Panc1 (cell line): Measurements from ENCODE around the gene ATP1B3. TPM values are rescaled to one million over a fixed set of nuclear protein-coding genes. Genes with fewer than 3 reads are reported as not detected.

Source experiments
- ATAC-seq: fragments of 200-7000 bp; cut with Tn5 transposase; 2 replicates; pipeline ENCODE4 v1.9.1; 2020; ENCODE audit warnings: mild to moderate bottlenecking, moderate library complexity
- BruUV-seq: library from RNA; stranded (reverse); fragments of 400-500 nt; replicated peaks from 2 replicates; lab custom pipeline; 2021; lab: Mats Ljungman, UMichigan
- CTCF ChIA-PET: fragments of 300-600 bp; sonication (Branson Sonifier 250); formaldehyde crosslinking; loops from one replicate; lab custom pipeline; 2022; ENCODE audit warnings: antibody characterized with exemption; lab: Charles Lee
- POLR2A ChIA-PET: fragments of 300-600 bp; sonication (Branson Sonifier 250); formaldehyde crosslinking; loops from one replicate; lab custom pipeline; 2022; ENCODE audit warnings: antibody characterized with exemption; lab: Charles Lee
- DNase-seq: peaks from one replicate; pipeline ENCODE4 v3.0.0-alpha.2; 2010; ENCODE audit warnings: low read depth, low spot score
- H3K27ac ChIP-seq: 2 replicates; pipeline ENCODE4 v1.5.1; 2011; ENCODE audit warnings: mild to moderate bottlenecking, low read length, inconsistent platforms
- H3K27me3 ChIP-seq: fragments of 200-500 bp; sonication (Bioruptor generic); 2 replicates; pipeline ENCODE4 v1.6.0; 2014; ENCODE audit warnings: low read length, inconsistent platforms; ENCODE audit not compliant: control insufficient read depth, insufficient read depth
- H3K36me3 ChIP-seq: fragments of 200-500 bp; sonication (Bioruptor generic); 2 replicates; pipeline ENCODE4 v1.5.1; 2014; ENCODE audit warnings: inconsistent platforms, mild to moderate bottlenecking, low read length, moderate library complexity; ENCODE audit not compliant: control insufficient read depth, insufficient read depth
- H3K4me1 ChIP-seq: 2 replicates; pipeline ENCODE4 v1.5.1; 2011; ENCODE audit warnings: inconsistent platforms, mild to moderate bottlenecking, low read length, moderate library complexity; ENCODE audit not compliant: control insufficient read depth, insufficient read depth
- H3K4me3 ChIP-seq, 2 experiments: 2 replicates each; pipeline ENCODE4 v1.5.1; 2011 to 2012; ENCODE audit warnings: low read depth in 2 of 2, low read length in 2 of 2, mild to moderate bottlenecking in 2 of 2, inconsistent platforms in 1 of 2, moderate library complexity in 1 of 2
- H3K9me3 ChIP-seq: fragments of 200-500 bp; sonication (Bioruptor generic); 2 replicates; pipeline ENCODE4 v1.5.1; 2014; ENCODE audit warnings: low read depth, mild to moderate bottlenecking, inconsistent platforms, low read length, moderate library complexity; ENCODE audit not compliant: control insufficient read depth, insufficient read depth
- CTCF ChIP-seq: fragments of 450-650 bp; IDR thresholded peaks from 2 replicates; pipeline ENCODE4 v1.5.1; 2017; ENCODE audit warnings: mild to moderate bottlenecking
- POLR2AphosphoS5 ChIP-seq: IDR thresholded peaks from 2 replicates; pipeline ENCODE4 v1.6.1; 2012; ENCODE audit warnings: mild to moderate bottlenecking, low read depth, low read length, moderate library complexity
- SIN3A ChIP-seq: IDR thresholded peaks from 2 replicates; pipeline ENCODE4 v1.6.1; 2012; ENCODE audit warnings: low read depth, mild to moderate bottlenecking, low read length, moderate library complexity, borderline replicate concordance; ENCODE audit not compliant: insufficient read depth
- TCF7L2 ChIP-seq: IDR thresholded peaks from 2 replicates; pipeline ENCODE4 v1.6.1; 2011; ENCODE audit warnings: mild to moderate bottlenecking, low read depth, low read length, inconsistent platforms
- in situ Hi-C: cut with HindIII; loops from 2 replicates; pipeline ENCODE4 v1.10.0; 2016; ENCODE audit warnings: low sequenced_read_pairs, low pct_unique_long_range_greater_than_20kb
- intact Hi-C: fragments of 100-400 bp; cut with micrococcal nuclease; formaldehyde crosslinking; loops from one replicate; pipeline ENCODE4 v1.10.0; 2022; ENCODE audit not compliant: unreplicated experiment
- total RNA-seq: library from RNA; stranded (reverse); gene quantifications from one replicate; pipeline ENCODE4 v1.2.1, GENCODE V29; 2021; ENCODE audit not compliant: unreplicated experiment
- TF ChIP-seq, protein P1 (sequence below), 2 experiments: IDR thresholded peaks; 2 replicates each; pipeline ENCODE4 v1.6.1; 2011 to 2012; ENCODE audit warnings: low read depth in 2 of 2, control low read depth in 1 of 2, low read length in 1 of 2, mild to moderate bottlenecking in 1 of 2, moderate library complexity in 1 of 2; ENCODE audit not compliant: insufficient read depth in 1 of 2

The ATP1B3 gene
- total RNA-seq, 1 experiment from 2014 or later, result 201 TPM

- intact Hi-C loops, result no loop called here
- POLR2A ChIA-PET, result interaction anchor here (0.7 kb wide), 1 partner anchor 18 kb away, joined by 3 read pairs; no protein-coding TSS in a partner anchor
- Histone ChIP-seq H3K36me3 (no peaks in the 10 kb centered on the region), H3K4me3 (no peak overlapping the region), H3K4me1 (no peaks in the 10 kb centered on the region), H3K27me3 (0 out of 2 replicates have a peak, but pooled peaks cover 2% of the 10 kb centered on the region), H3K27ac (no peak overlapping the region), H3K9me3 (no peaks in the 10 kb centered on the region)
- TF ChIP-seq, protein P1, sequence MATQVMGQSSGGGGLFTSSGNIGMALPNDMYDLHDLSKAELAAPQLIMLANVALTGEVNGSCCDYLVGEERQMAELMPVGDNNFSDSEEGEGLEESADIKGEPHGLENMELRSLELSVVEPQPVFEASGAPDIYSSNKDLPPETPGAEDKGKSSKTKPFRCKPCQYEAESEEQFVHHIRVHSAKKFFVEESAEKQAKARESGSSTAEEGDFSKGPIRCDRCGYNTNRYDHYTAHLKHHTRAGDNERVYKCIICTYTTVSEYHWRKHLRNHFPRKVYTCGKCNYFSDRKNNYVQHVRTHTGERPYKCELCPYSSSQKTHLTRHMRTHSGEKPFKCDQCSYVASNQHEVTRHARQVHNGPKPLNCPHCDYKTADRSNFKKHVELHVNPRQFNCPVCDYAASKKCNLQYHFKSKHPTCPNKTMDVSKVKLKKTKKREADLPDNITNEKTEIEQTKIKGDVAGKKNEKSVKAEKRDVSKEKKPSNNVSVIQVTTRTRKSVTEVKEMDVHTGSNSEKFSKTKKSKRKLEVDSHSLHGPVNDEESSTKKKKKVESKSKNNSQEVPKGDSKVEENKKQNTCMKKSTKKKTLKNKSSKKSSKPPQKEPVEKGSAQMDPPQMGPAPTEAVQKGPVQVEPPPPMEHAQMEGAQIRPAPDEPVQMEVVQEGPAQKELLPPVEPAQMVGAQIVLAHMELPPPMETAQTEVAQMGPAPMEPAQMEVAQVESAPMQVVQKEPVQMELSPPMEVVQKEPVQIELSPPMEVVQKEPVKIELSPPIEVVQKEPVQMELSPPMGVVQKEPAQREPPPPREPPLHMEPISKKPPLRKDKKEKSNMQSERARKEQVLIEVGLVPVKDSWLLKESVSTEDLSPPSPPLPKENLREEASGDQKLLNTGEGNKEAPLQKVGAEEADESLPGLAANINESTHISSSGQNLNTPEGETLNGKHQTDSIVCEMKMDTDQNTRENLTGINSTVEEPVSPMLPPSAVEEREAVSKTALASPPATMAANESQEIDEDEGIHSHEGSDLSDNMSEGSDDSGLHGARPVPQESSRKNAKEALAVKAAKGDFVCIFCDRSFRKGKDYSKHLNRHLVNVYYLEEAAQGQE (IDR thresholded peaks at IDR 0.05; ENCODE audit: insufficient read depth in 1 of 2, low read depth in 2 of 2, low read length in 1 of 2), result no peak
- TF ChIP-seq SIN3A, result no peak
- no peak for TF ChIP-seq CTCF
- no peak for TF ChIP-seq POLR2AphosphoS5
- no peak for TF ChIP-seq TCF7L2
- ATAC-seq (no peak), DNase-seq (no peak)
- no TSS peak for BruUV-seq
- in situ Hi-C loops, result no loop called here
- CTCF ChIA-PET, result no interaction called here
These were observed 18.1 kb upstream of the ATP1B3 start for GRCh38 chr3:141858312-141858711.

DNA sequence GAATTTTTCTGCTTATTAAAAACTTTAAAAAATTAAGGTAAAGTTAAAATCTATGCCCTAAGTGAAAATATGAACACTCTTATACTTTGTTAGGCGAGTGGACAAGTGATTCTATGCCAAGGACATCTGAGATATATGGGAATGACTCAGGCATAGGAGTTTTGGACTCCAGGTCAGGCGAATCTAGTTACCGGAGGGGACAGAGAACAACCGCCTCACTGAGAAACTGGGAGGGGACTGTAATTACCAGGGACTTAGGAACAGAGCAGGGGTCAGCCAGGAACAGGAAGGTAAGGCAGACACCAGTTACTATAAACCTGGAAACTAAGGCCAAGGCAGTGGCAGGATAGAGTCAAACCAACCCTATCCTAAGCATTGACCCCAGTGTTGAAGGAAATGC, 16.8 kb upstream of the ATP1B3 start:
- no peaks in the 10 kb centered on the region for H3K9me3 ChIP-seq
- H3K27ac ChIP-seq, result no peak overlapping the region
- in situ Hi-C loops (no loop called here), intact Hi-C loops (no loop called here)
- H3K4me1 ChIP-seq, result no peaks in the 10 kb centered on the region
- DNase-seq (no peak), ATAC-seq (no peak)
- no TSS peak for BruUV-seq
- POLR2A ChIA-PET, result no interaction called here
- CTCF ChIA-PET, result no interaction called here
- H3K36me3 ChIP-seq, result no peaks in the 10 kb centered on the region
- no peak overlapping the region for H3K4me3 ChIP-seq
- 0 out of 2 replicates have a peak, but pooled peaks cover 2% of the 10 kb centered on the region for H3K27me3 ChIP-seq
- TF ChIP-seq, protein P1 (IDR thresholded peaks at IDR 0.05; ENCODE audit: insufficient read depth in 1 of 2, low read depth in 2 of 2, low read length in 1 of 2), result no peak
- TF ChIP-seq SIN3A (no peak), POLR2AphosphoS5 (no peak), TCF7L2 (no peak), CTCF (no peak)
